GM18507 (cell line): ENCODE results near the gene ELK4.

Source experiments
- DNase-seq: peaks from one replicate; pipeline ENCODE4 v3.0.0; 2011; ENCODE audit warnings: low read depth; ENCODE audit not compliant: insufficient read length; ENCODE audit errors: extremely low spot score
- FAIRE-seq: peaks from 2 replicates; lab custom pipeline; 2011; peaks lifted over from hg19 to GRCh38; lab: Jason Lieb, UNC

ELK4 gene

GRCh38 chr1:205585835-205586785, 45.7 kb downstream of the ELK4 start:
- DNase-seq, result no peak
- no peak for FAIRE-seq

- FAIRE-seq (no peak), DNase-seq (no peak)
These were observed 46.5 kb downstream of the ELK4 start for GRCh38 chr1:205585169-205585834.

- no peak for FAIRE-seq
- no peak for DNase-seq
These were observed 47.1 kb downstream of the ELK4 start for GRCh38 chr1:205584732-205585131.

GRCh38 chr1:205583461-205584130, 48.2 kb downstream of the ELK4 start:
- DNase-seq (no peak), FAIRE-seq (no peak)

GRCh38 chr1:205582471-205583291, 49.1 kb downstream of the ELK4 start:
- FAIRE-seq, result no peak
- DNase-seq, result no peak

- FAIRE-seq (no peak), DNase-seq (no peak)
These were observed 49.8 kb downstream of the ELK4 start for GRCh38 chr1:205582046-205582445.

GRCh38 chr1:205581321-205581980, 50.4 kb downstream of the ELK4 start:
- FAIRE-seq (no peak), DNase-seq (no peak)

- FAIRE-seq (no peak), DNase-seq (no peak)
These were observed 51.0 kb downstream of the ELK4 start for GRCh38 chr1:205580923-205581180.

GRCh38 chr1:205580140-205580922, 51.5 kb downstream of the ELK4 start:
- DNase-seq (no peak), FAIRE-seq (no peak)

GRCh38 chr1:205579711-205580110, 52.1 kb downstream of the ELK4 start:
- DNase-seq (no peak), FAIRE-seq (no peak)

- DNase-seq, result no peak
- no peak for FAIRE-seq
These were observed 52.8 kb downstream of the ELK4 start for GRCh38 chr1:205578780-205579571.

- no peak for FAIRE-seq
- no peak for DNase-seq
These were observed 53.7 kb downstream of the ELK4 start for GRCh38 chr1:205577874-205578658.

GRCh38 chr1:205576805-205577761, 54.7 kb downstream of the ELK4 start:
- FAIRE-seq (no peak), DNase-seq (no peak)

- DNase-seq (no peak), FAIRE-seq (no peak)
These were observed 55.8 kb downstream of the ELK4 start for GRCh38 chr1:205576011-205576410.

- FAIRE-seq, result no peak
- no peak for DNase-seq
These were observed 56.4 kb downstream of the ELK4 start for GRCh38 chr1:205575294-205575885.

- DNase-seq (no peak), FAIRE-seq (no peak)
These were observed 59.4 kb downstream of the ELK4 start for GRCh38 chr1:205572421-205572820.
